Midbrain (tissue), 1 donor: Measurements from ENCODE around the gene BCL2L15.

Source experiments
- DNase-seq: peaks from one replicate; lab custom pipeline; 2025; lab: John Stamatoyannopoulos, UW

The BCL2L15 gene

DNA sequence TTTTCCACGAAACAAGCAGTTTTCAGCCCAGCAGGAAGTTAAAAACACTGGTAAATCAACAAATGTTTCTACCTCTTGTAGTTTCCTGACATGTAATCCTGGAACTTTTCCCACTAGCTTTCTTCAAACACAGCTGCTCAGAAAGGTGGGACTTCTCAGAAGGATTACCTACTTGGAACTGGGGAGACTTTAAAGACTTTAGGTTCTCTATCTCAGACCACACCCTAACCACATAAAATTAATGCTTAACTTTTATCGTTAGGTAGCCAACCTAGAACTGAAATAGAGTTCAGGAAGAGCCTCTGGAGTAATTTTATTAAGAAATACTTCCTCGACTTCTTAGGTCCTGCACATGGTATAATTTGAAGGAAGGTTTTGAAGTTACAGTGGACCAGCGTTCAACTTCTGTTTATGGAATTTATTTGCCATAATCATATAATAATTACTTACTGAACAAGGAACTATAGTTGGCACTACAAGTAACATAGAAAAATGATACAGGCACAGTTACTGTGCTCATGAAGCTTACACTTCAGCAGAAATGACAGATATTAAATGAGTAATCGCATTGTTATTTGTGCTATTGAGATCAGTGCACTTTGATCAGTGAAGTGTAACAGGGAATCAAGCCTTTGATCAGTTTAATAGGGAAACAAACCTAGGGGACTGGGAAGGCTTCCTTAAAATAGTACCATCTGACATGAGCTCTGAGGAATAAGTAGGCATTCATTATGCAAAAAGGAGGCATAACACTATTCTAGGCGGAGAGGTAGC is at the start of gene BCL2L15:
TSS of gene BCL2L15 (minus strand) at position 180 of the 774 bp plus-strand sequence. CDS start 206 bp downstream, outside the sequence.
- no peak for DNase-seq

DNA sequence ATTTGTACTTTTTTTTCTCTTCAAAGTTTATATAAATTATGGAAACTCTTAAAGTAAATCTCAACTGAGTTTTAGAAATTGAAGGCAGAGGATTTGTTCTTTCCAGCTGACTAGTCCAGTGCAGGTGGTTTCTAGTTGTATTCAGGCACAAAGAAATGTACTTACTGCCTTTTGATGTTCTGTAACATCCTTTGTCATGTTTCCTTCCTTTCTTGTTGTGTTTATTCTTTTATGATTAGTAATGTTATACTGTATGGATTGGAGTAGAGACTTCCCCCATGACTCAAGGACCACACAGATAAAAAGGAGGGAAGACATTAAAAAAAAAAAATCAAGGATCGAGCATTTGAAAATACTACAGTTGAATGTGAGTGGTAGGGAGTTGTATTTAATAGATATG is 49.8 kb upstream of the BCL2L15 start:
- no peak for DNase-seq

DNA sequence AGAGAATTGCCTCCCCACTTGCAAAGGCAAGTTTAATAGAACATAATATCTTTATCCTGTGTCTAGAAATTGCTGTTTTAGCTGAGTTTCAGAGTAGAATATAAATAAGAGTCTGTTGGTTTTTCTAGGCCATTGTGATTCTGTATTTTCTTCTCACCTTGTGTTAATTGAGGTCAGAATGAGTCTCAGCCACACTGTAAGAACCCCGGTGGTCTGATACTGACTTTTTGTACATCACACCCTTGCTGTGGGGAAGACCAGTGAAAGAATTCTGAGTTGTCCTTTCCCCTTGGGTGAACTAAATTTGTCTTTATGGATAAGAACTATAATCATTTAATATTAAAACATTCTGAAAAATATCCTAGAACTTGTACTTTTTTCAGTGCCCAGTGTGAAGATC is 48.6 kb upstream of the BCL2L15 start:
- DNase-seq, result no peak

DNA sequence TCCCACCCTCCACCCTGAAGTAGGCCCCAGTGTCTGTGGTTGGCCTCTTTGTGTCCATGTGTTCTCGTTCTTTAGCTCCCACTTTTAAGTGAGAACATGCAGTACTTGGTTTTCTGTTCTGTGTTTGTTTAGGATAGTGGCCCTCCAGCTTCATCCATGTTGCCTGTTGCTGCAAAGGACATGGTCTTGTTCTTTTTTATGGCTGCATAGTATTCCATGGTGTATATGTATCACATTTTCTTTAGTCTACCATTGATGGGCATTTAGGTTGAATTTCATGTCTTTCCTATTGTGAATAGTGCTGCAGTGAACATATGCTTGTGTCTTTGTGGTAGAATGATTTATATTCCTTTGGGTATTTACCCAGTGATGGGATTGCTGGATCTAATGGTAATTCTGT is 47.8 kb upstream of the BCL2L15 start:
- DNase-seq, result no peak

GRCh38 chr1:113934511-113935055 is 47.2 kb upstream of the BCL2L15 start:
- no peak for DNase-seq

GRCh38 chr1:113934006-113934405 is 46.6 kb upstream of the BCL2L15 start:
- no peak for DNase-seq

DNA sequence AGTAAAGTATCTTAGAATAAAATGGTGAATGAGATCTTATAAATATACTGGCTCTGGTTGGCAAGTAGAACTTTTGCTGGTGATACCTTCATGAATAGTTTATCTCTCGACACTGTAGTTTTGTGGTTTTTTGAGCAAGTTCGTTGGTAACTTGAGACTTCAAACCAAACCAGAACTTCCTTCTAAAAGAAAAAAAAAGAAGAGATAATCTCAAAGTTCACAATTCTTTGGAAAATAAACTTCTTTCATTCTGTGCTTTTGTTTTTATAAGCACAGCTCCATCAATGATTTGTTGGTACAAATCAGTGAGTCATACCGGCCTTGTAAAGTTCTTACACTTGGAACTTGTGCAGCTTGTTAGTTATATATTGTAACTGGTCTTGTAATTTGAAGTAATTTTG is 44.1 kb upstream of the BCL2L15 start:
- DNase-seq, result no peak

DNA sequence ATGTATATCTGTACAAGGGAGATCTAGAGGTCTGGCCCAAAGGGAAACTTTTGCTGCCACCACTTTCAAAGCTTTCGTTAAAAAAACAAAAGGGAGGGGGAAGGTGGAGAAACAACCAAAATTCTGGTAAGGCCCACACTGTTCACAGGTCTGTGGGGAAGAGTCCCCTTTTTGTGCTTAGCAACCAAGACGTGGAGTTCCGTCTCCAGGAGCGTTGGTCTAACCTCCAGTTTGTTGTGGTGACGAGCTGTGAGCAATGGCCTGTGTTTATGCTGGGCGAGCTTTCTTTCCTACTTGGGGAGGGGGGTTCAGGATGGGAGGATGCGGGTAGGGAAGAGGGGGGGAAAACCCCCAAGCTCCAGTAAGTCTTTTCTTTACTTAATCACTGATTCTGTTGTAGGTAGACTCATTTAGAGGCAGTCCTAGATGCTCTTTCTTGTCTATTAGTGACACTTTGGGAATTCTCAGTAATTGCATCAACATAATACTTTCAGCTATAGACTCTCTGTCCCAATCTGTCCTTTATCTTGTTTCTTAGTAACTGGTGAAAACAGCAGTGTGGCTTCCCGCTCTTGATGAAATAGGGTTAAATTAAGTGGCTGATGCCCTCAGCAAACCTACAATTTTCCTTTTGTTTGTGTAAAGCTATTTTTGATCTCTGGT is 43.2 kb upstream of the BCL2L15 start:
- no peak for DNase-seq

GRCh38 chr1:113929750-113930498 is 42.5 kb upstream of the BCL2L15 start:
- peak; percentile 46 for DNase-seq

DNA sequence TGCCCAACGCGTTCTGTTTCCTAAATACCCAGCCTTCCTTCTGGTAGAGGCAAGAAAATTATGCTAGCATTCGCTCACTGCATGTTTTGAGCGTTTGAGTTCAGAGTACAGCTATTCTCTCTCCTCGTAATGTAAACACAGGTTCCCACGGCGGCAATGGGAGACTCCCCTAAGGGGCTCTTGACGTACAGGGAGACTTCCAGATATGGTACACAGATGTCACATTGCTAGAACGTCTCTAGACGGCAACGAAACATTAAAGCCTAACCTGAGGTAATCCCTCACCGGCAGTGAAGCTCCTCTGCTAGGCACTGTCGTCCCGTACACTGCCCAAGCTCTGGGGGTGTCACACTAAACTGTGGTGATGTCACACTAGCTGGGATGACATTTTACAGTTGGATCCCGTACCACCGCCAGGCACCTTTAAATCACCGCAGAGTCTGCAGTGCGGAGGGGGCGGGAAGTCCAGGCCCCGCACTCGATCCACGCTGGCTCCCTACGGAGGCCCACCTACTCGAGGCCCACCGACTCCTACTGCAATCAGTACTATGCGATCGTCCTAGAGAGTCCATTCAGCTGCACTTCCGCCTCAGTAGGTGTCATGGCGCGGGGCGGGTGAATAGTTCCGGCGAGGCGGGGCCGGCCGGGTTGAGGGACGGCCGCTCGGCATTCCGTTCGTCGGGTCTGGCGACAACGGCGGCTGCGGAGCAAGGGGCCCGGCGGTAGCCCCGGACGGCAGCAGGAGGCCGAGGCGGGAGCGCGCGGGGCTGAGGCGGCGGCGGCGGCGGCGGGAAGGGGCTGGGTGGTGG is 41.8 kb upstream of the BCL2L15 start, which contains the start of gene HIPK1:
TSS of gene HIPK1 (plus strand) at position 384 of the 809 bp plus-strand sequence.
- peak; percentile 92 for DNase-seq

- DNase-seq, result peak; percentile 48
These were observed 41.0 kb upstream of the BCL2L15 start for GRCh38 chr1:113928187-113928930.

DNA sequence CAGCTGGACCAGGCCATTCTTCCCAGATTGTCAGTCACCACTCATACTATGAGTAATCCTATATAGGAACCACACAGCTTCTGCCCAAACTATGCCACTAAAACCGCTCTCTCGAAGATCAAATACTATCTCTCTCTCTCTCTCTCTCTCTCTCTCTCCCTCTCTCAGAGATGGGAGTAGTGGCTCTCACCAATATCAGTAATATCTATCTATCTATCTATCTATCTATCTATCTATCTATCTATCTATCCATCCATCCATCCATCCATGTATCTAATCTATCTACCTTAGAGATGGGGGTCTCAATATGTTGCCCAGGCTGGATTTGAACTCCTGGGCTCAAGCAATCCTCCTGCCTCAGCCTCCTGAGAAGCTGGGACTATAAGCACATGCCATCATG is 37.1 kb upstream of the BCL2L15 start:
- no peak for DNase-seq

DNA sequence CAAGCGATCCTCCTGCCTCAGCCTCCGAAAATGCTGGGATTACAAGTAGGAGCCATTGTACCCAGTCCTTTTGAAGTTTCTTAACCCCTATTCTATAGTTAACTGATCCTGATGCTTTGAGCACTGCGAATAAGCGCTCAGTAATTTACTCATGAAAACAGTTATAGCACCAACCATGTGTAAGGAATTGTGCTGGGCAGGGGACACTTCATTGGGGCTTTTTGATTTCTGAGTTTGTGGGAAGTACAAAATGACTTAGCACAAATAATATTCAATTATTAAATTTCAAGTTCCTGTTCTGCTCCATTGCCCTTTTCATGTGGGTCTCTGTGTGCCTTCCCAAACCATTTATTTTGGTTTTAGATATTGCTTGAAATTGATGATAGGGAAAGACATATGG is 35.6 kb upstream of the BCL2L15 start:
- no peak for DNase-seq

- DNase-seq, result no peak
These were observed 30.9 kb upstream of the BCL2L15 start for GRCh38 chr1:113918243-113918642.

GRCh38 chr1:113917400-113918082 is 30.2 kb upstream of the BCL2L15 start:
- no peak for DNase-seq

GRCh38 chr1:113916974-113917373 is 29.6 kb upstream of the BCL2L15 start:
- DNase-seq, result no peak

- no peak for DNase-seq
These were observed 26.7 kb upstream of the BCL2L15 start for GRCh38 chr1:113913887-113914664.

- no peak for DNase-seq
These were observed 25.9 kb upstream of the BCL2L15 start for GRCh38 chr1:113913312-113913668.

GRCh38 chr1:113912594-113913311 is 25.4 kb upstream of the BCL2L15 start:
- DNase-seq, result peak; percentile 2
